Measurements from ENCODE around the gene F11R. TPM values are rescaled to one million over a fixed set of nuclear protein-coding genes. Genes with fewer than 3 reads are reported as not detected.

Gene F11R
- 144 and 239 TPM in 2 replicates for total RNA-seq

DNA sequence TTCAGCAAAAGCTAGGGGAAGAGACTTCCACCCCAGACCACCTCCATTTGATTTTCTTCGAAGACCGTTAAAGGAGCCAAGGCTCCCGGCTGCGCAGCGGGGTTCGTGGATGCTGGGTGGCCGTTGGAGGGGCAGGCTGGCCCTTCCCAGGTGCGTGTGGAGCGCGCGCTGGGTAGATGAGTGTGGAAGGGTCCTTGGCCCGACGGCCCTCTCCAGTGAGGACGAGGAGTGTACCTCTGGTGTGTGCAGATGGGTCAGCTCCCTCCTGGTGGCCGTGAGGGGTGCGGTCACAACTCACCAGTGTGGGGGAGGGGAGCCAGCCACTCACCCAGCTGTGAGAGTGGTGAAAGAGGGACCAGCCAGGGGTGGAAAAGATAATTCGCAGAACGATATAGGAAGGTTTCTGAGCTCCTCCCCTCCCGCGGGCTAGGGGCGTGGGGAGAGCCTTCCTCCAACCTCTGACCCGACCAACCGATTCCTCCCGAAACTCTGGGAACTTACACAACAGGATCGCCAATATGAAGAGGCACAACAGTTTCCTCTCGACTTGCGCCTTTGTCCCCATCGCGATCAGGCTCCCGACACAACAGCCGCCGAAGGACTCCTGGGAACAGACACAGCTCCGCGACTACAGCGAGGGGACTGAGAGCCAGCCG is at the start of gene F11R:
TSS of gene F11R (minus strand) at position 644 of the 656 bp plus-strand sequence. CDS start at position 565, 79 bp downstream.

DNA sequence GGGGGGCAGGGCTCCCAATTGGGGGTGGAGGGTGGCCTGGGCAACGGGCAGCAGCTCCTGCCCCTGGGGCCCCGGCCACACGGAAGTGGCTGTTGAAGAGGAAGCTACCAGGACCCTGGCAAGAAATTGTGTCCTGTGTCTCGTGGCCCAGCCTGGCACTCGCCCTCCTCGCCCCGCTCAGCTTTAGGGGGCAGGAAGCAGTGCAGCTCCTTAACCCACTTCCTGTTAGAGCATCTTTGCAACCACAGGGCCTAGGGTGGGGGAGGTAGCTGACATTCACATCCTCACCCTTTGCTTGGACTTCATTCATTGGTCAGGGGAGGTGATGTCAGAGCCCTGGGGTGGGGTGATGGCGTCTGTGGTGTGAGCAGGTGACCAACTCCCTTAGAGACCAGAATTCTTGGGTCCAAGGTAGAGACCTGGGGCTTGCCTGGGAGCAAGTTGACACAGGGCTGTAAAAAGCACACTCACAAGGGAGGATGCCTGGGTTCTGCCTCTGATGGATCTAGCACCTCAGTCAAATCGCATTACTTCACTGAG is 48.8 kb upstream of the F11R start, which contains the start of gene ARHGAP30:
TSS of gene ARHGAP30 (minus strand) at position 161 of the 540 bp plus-strand sequence. CDS start 267 bp downstream, outside the sequence.

GRCh38 chr1:161045736-161046604 is 25.0 kb upstream of the F11R start, which contains the start of gene USF1:
USF1 (minus strand) TSS chr1:161045977; CDS start chr1:161043275, 2,702 bp downstream.

GRCh38 chr1:161038523-161039153 is 17.7 kb upstream of the F11R start, which contains the start of gene TSTD1:
TSTD1 (minus strand) TSS chr1:161038964; CDS start chr1:161038889, 75 bp downstream.

GRCh38 chr1:160954158-160955104 is 66.5 kb downstream of the F11R start, which contains the start of gene ITLN2:
ITLN2 (minus strand) TSS chr1:160954809; CDS start chr1:160954741, 68 bp downstream.

Small RNA genes lying within 50 kb of the gene (small RNA-seq; reads per million reads assigned to genes)
- gene AL591806.2, result not detected

Other genes starting within 250 kb of the F11R start
- not detected in 2 replicates for gene LY9, start 225.0 kb downstream of the F11R start, total RNA-seq
- not detected in 2 replicates for gene CD244, start 158.3 kb downstream of the F11R start, total RNA-seq
- not detected in 2 replicates for gene ITLN1, start 136.0 kb downstream of the F11R start, total RNA-seq
- not detected in 2 replicates for gene ITLN2, start 66.3 kb downstream of the F11R start, total RNA-seq
- gene TSTD1, start 17.8 kb upstream of the F11R start, total RNA-seq, result 2.4 and 3.6 TPM in 2 replicates
- gene USF1, start 24.8 kb upstream of the F11R start, total RNA-seq, result 72.8 and 82.5 TPM in 2 replicates
- gene ARHGAP30, start 48.7 kb upstream of the F11R start, total RNA-seq, result not detected in 2 replicates
- gene NECTIN4, start 68.4 kb upstream of the F11R start, total RNA-seq, result under 0.01 and 0.65 TPM in 2 replicates
- 0.86 and 1.3 TPM in 2 replicates for gene KLHDC9, start 77.2 kb upstream of the F11R start, total RNA-seq
- 34.3 and 40.9 TPM in 2 replicates for gene PFDN2, start 96.9 kb upstream of the F11R start, total RNA-seq
- gene NIT1, start 97.0 kb upstream of the F11R start, total RNA-seq, result 11.8 and 13.9 TPM in 2 replicates
- gene DEDD, start 111.5 kb upstream of the F11R start, total RNA-seq, result 43.8 and 45.7 TPM in 2 replicates
- 105 and 120 TPM in 2 replicates for gene UFC1, start 132.8 kb upstream of the F11R start, total RNA-seq
- gene USP21, start 138.3 kb upstream of the F11R start, total RNA-seq, result 5.9 and 6.2 TPM in 2 replicates
- 15.6 and 15.7 TPM in 2 replicates for gene PPOX, start 145.3 kb upstream of the F11R start, total RNA-seq
- gene B4GALT3, start 156.4 kb upstream of the F11R start, total RNA-seq, result 37.6 and 39.5 TPM in 2 replicates
- 14.0 and 44.2 TPM in 2 replicates for gene ADAMTS4, start 177.9 kb upstream of the F11R start, total RNA-seq
- gene NDUFS2, start 181.2 kb upstream of the F11R start, total RNA-seq, result 98.6 and 115 TPM in 2 replicates
- not detected in 2 replicates for gene FCER1G, start 194.1 kb upstream of the F11R start, total RNA-seq
- not detected in 2 replicates for gene APOA2, start 202.5 kb upstream of the F11R start, total RNA-seq
- 16.0 and 18.2 TPM in 2 replicates for gene TOMM40L, start 204.9 kb upstream of the F11R start, total RNA-seq
- gene NR1I3, start 217.1 kb upstream of the F11R start, total RNA-seq, result not detected in 2 replicates
- gene PCP4L1, start 237.6 kb upstream of the F11R start, total RNA-seq, result not detected in 2 replicates